DOHH2 (cell line): ENCODE data around the gene DCAF5.
"Not testable (repeated sequence)": the region's sequence is repeated elsewhere in the genome, so short reads cannot be mapped to it uniquely, and the experiment has no call there.

Experiments used
- H3F3A ChIP-seq: fragments of 200-600 bp; sonication (generic), shearing (Covaris generic); 2 replicates; pipeline ENCODE4 v1.6.0; 2016; ENCODE audit warnings: antibody characterized with exemption, mild to moderate bottlenecking; ENCODE audit not compliant: control insufficient read depth, insufficient read depth
- H3K27ac ChIP-seq: fragments of 200-600 bp; sonication (generic); 2 replicates; pipeline ENCODE4 v1.5.1; 2014; ENCODE audit warnings: low read depth, mild to moderate bottlenecking, low read length, moderate library complexity
- H3K27me3 ChIP-seq: fragments of 200-600 bp; sonication (generic); 2 replicates; pipeline ENCODE4 v1.6.1; 2014; ENCODE audit warnings: mild to moderate bottlenecking, low read length, mixed read lengths; ENCODE audit not compliant: control insufficient read depth
- H3K36me3 ChIP-seq: fragments of 200-600 bp; sonication (generic); 2 replicates; pipeline ENCODE4 v1.6.1; 2014; ENCODE audit warnings: mild to moderate bottlenecking, low read length, moderate library complexity, mixed read lengths; ENCODE audit not compliant: control insufficient read depth
- H3K4me1 ChIP-seq: fragments of 200-600 bp; sonication (generic); 2 replicates; pipeline ENCODE4 v1.6.1; 2014; ENCODE audit warnings: mild to moderate bottlenecking, low read length, mixed read lengths; ENCODE audit not compliant: control insufficient read depth
- H3K4me2 ChIP-seq: fragments of 200-600 bp; sonication (generic); 2 replicates; pipeline ENCODE4 v1.6.0; 2014; ENCODE audit warnings: mild to moderate bottlenecking, low read length, moderate library complexity
- H3K4me3 ChIP-seq: fragments of 200-600 bp; sonication (generic); 2 replicates; pipeline ENCODE4 v1.5.1; 2014; ENCODE audit warnings: mild to moderate bottlenecking, low read length, mixed read lengths
- H3K79me2 ChIP-seq: fragments of 200-600 bp; sonication (generic); 2 replicates; pipeline ENCODE4 v1.6.1; 2014; ENCODE audit warnings: mild to moderate bottlenecking, low read length, mixed read lengths; ENCODE audit not compliant: control insufficient read depth
- H3K9me2 ChIP-seq: fragments of 200-600 bp; sonication (generic); replicated peaks from 2 replicates; pipeline ENCODE4 v1.6.1; 2014; ENCODE audit warnings: mild to moderate bottlenecking, low read length, mixed read lengths; ENCODE audit not compliant: control insufficient read depth
- H3K9me3 ChIP-seq: fragments of 200-600 bp; sonication (generic); 2 replicates; pipeline ENCODE4 v1.6.1; 2014; ENCODE audit warnings: antibody characterized with exemption, low read length, mixed read lengths; ENCODE audit not compliant: control insufficient read depth, insufficient read depth
- H4K20me1 ChIP-seq: fragments of 200-600 bp; sonication (generic); 2 replicates; pipeline ENCODE4 v1.6.0; 2014; ENCODE audit warnings: low read depth, mild to moderate bottlenecking, antibody characterized with exemption, low read length, moderate library complexity; ENCODE audit not compliant: control insufficient read depth, insufficient read depth
- CTCF ChIP-seq: fragments of 200-600 bp; sonication (generic); IDR thresholded peaks from one replicate; pipeline ENCODE4 v1.5.1; 2014; ENCODE audit warnings: antibody characterized with exemption, mild to moderate bottlenecking, low read depth, low read length; ENCODE audit not compliant: poor library complexity, severe bottlenecking
- EZH2phosphoT487 ChIP-seq: fragments of 200-600 bp; sonication (generic); IDR thresholded peaks from 2 replicates; pipeline ENCODE4 v1.6.1; 2017; ENCODE audit warnings: borderline replicate concordance, mild to moderate bottlenecking, antibody characterized with exemption, low read length, moderate library complexity, mixed read lengths

DCAF5 gene

GRCh38 chr14:69027242-69027913 is 125.5 kb downstream of the DCAF5 start:
- H3K4me2 ChIP-seq = no peak overlapping the region
- no peaks in the 10 kb centered on the region for H3F3A ChIP-seq
- H3K4me1 ChIP-seq = no peaks in the 10 kb centered on the region
- H3K9me2 ChIP-seq = no peaks in the 10 kb centered on the region
- H4K20me1 ChIP-seq = no peaks in the 10 kb centered on the region
- no peaks in the 10 kb centered on the region for H3K9me3 ChIP-seq
- H3K27me3 ChIP-seq = peaks cover 9% of the 10 kb centered on the region; the same call in 1 of the 2 replicates
- no peaks in the 10 kb centered on the region for H3K79me2 ChIP-seq
- H3K36me3 ChIP-seq = no peaks in the 10 kb centered on the region
- H3K27ac ChIP-seq = no peak overlapping the region
- no peak for TF ChIP-seq EZH2phosphoT487
- TF ChIP-seq CTCF = no peak
- no peak overlapping the region for H3K4me3 ChIP-seq

GRCh38 chr14:69023035-69023434 is 129.9 kb downstream of the DCAF5 start:
- Histone ChIP-seq H3K4me3 (no peak overlapping the region), H3K9me3 (no peaks in the 10 kb centered on the region), H3K79me2 (no peaks in the 10 kb centered on the region), H3F3A (no peaks in the 10 kb centered on the region), H3K27ac (no peak overlapping the region), H3K9me2 (no peaks in the 10 kb centered on the region), H3K4me1 (no peaks in the 10 kb centered on the region), H3K36me3 (no peaks in the 10 kb centered on the region), H3K4me2 (no peak overlapping the region), H3K27me3 (peaks cover 9% of the 10 kb centered on the region; the same call in 1 of the 2 replicates), H4K20me1 (no peaks in the 10 kb centered on the region)
- TF ChIP-seq EZH2phosphoT487 (no peak), CTCF (no peak)

GRCh38 chr14:69022093-69022492 is 130.8 kb downstream of the DCAF5 start:
- not testable (repeated sequence) for H3K4me1 ChIP-seq, H3K27me3 ChIP-seq, H3K27ac ChIP-seq, H3K4me3 ChIP-seq, H3K79me2 ChIP-seq, H4K20me1 ChIP-seq, H3K36me3 ChIP-seq, H3K9me3 ChIP-seq, H3K9me2 ChIP-seq, H3K4me2 ChIP-seq, H3F3A ChIP-seq

- no peaks in the 10 kb centered on the region for H3K9me2 ChIP-seq
- no peaks in the 10 kb centered on the region for H3F3A ChIP-seq
- no peaks in the 10 kb centered on the region for H3K79me2 ChIP-seq
- no peaks in the 10 kb centered on the region for H3K9me3 ChIP-seq
- no peaks in the 10 kb centered on the region for H3K27me3 ChIP-seq
- no peaks in the 10 kb centered on the region for H3K36me3 ChIP-seq
- no peaks in the 10 kb centered on the region for H3K4me1 ChIP-seq
- H3K27ac ChIP-seq = no peak overlapping the region
- H3K4me3 ChIP-seq = no peak overlapping the region
- H3K4me2 ChIP-seq = no peak overlapping the region
- no peaks in the 10 kb centered on the region for H4K20me1 ChIP-seq
- TF ChIP-seq EZH2phosphoT487 = no peak
- TF ChIP-seq CTCF = no peak
These were observed 135.2 kb downstream of the DCAF5 start for GRCh38 chr14:69017706-69018105.
